ENCODE results near the gene GEMIN2.
"Not testable (repeated sequence)": the region's sequence is repeated elsewhere in the genome, so short reads cannot be mapped to it uniquely, and the experiment has no call there.

The GEMIN2 gene

GRCh38 chr14:39108791-39109190 lies 5.3 kb upstream of the GEMIN2 start:
- H3K4me3 ChIP-seq (replicated peaks; ENCODE audit: low read depth, low read length), result peak overlapping the region; percentile 54; the same call in 1 of the 2 replicates
- no peak for TF ChIP-seq CTCF (IDR thresholded peaks at IDR 0.05; ENCODE audit: insufficient read depth, low read length, poor library complexity, severe bottlenecking)

GRCh38 chr14:39109893-39110715 lies 4.0 kb upstream of the GEMIN2 start:
- no peak for DNase-seq (ENCODE audit: extremely low read depth, insufficient read length)
- Histone ChIP-seq H3K36me3 (ENCODE audit: control insufficient read depth, insufficient read depth, low read length) (no peaks in the 10 kb centered on the region), H3K27me3 (replicated peaks; ENCODE audit: control insufficient read depth, insufficient read depth, low read length) (no peaks in the 10 kb centered on the region), H3K4me3 (replicated peaks; ENCODE audit: low read depth, low read length) (peak overlapping the region; percentile 54)
- no peak for TF ChIP-seq CTCF (IDR thresholded peaks at IDR 0.05; ENCODE audit: insufficient read depth, low read length, poor library complexity, severe bottlenecking)

More at GRCh38 chr14:39108791-39109190, 5.3 kb upstream of the GEMIN2 start:
- Histone ChIP-seq H3K36me3 (ENCODE audit: control insufficient read depth, insufficient read depth, low read length) (no peaks in the 10 kb centered on the region), H3K27me3 (replicated peaks; ENCODE audit: control insufficient read depth, insufficient read depth, low read length) (no peaks in the 10 kb centered on the region)
- DNase-seq (ENCODE audit: extremely low read depth, insufficient read length), result no peak

GRCh38 chr14:39113685-39114072 lies 444 bp upstream of the GEMIN2 start:
- H3K27me3 ChIP-seq (replicated peaks; ENCODE audit: control insufficient read depth, insufficient read depth, low read length), result no peaks in the 10 kb centered on the region
- TF ChIP-seq CTCF (IDR thresholded peaks at IDR 0.05; ENCODE audit: insufficient read depth, low read length, poor library complexity, severe bottlenecking), result no peak
- H3K4me3 ChIP-seq (replicated peaks; ENCODE audit: low read depth, low read length), result peak overlapping the region; percentile 49
- no peak for DNase-seq (ENCODE audit: extremely low read depth, insufficient read length)
- H3K36me3 ChIP-seq (ENCODE audit: control insufficient read depth, insufficient read depth, low read length), result peaks cover under 1% of the 10 kb centered on the region

GRCh38 chr14:39122330-39123138 lies 8.4 kb downstream of the GEMIN2 start:
- DNase-seq (ENCODE audit: extremely low read depth, insufficient read length), result no peak
- peaks cover 10% of the 10 kb centered on the region for H3K36me3 ChIP-seq (ENCODE audit: control insufficient read depth, insufficient read depth, low read length)
- TF ChIP-seq CTCF (IDR thresholded peaks at IDR 0.05; ENCODE audit: insufficient read depth, low read length, poor library complexity, severe bottlenecking), result no peak
- no peaks in the 10 kb centered on the region for H3K27me3 ChIP-seq (replicated peaks; ENCODE audit: control insufficient read depth, insufficient read depth, low read length)
- H3K4me3 ChIP-seq (replicated peaks; ENCODE audit: low read depth, low read length), result no peak overlapping the region

- H3K36me3 ChIP-seq (ENCODE audit: control insufficient read depth, insufficient read depth, low read length); H3K4me3 ChIP-seq (replicated peaks; ENCODE audit: low read depth, low read length); H3K27me3 ChIP-seq (replicated peaks; ENCODE audit: control insufficient read depth, insufficient read depth, low read length); DNase-seq (ENCODE audit: extremely low read depth, insufficient read length): not testable (repeated sequence)
Observed at GRCh38 chr14:39137835-39138234, 23.7 kb downstream of the GEMIN2 start.

GRCh38 chr14:39138440-39138839 lies 24.3 kb downstream of the GEMIN2 start:
- H3K4me3 ChIP-seq (replicated peaks; ENCODE audit: low read depth, low read length), result no peak overlapping the region
- H3K27me3 ChIP-seq (replicated peaks; ENCODE audit: control insufficient read depth, insufficient read depth, low read length), result no peaks in the 10 kb centered on the region
- TF ChIP-seq CTCF (IDR thresholded peaks at IDR 0.05; ENCODE audit: insufficient read depth, low read length, poor library complexity, severe bottlenecking), result no peak
- H3K36me3 ChIP-seq (ENCODE audit: control insufficient read depth, insufficient read depth, low read length), result peaks cover 8% of the 10 kb centered on the region
- DNase-seq (ENCODE audit: extremely low read depth, insufficient read length), result no peak

All from GM06990 (cell line).